Hepatocyte (in vitro differentiated cells): ENCODE data around the gene TYRP1. TPM values are rescaled to one million over a fixed set of nuclear protein-coding genes. Genes with fewer than 3 reads are reported as not detected.

Experiments
- DNase-seq: peaks from one replicate; pipeline ENCODE4 v3.0.0-alpha.2; 2016; ENCODE audit warnings: low spot score
- H2AFZ ChIP-seq: fragments of 200-600 bp; sonication (generic); 2 replicates; pipeline ENCODE4 v1.6.0; 2016; ENCODE audit warnings: antibody characterized with exemption, mild to moderate bottlenecking
- H3K27ac ChIP-seq: fragments of 200-600 bp; sonication (generic); 2 replicates; pipeline ENCODE4 v1.5.1; 2016; ENCODE audit warnings: mild to moderate bottlenecking
- H3K27me3 ChIP-seq: fragments of 200-600 bp; sonication (generic); 2 replicates; pipeline ENCODE4 v1.6.1; 2016
- H3K36me3 ChIP-seq: fragments of 200-600 bp; sonication (generic); replicated peaks from 2 replicates; pipeline ENCODE4 v1.5.1; 2016; ENCODE audit warnings: low read depth; ENCODE audit not compliant: insufficient read depth
- H3K4me1 ChIP-seq: fragments of 200-600 bp; sonication (generic); 2 replicates; pipeline ENCODE4 v1.5.1; 2016; ENCODE audit warnings: mild to moderate bottlenecking, moderate library complexity; ENCODE audit not compliant: insufficient read depth
- H3K4me2 ChIP-seq: fragments of 200-600 bp; sonication (generic); 2 replicates; pipeline ENCODE4 v1.6.0; 2016
- H3K4me3 ChIP-seq: fragments of 200-600 bp; sonication (generic); 2 replicates; pipeline ENCODE4 v1.5.1; 2016; ENCODE audit warnings: mild to moderate bottlenecking
- H3K79me2 ChIP-seq: fragments of 200-600 bp; sonication (generic); 2 replicates; pipeline ENCODE4 v1.6.0; 2017; ENCODE audit warnings: mild to moderate bottlenecking
- H3K9me2 ChIP-seq: fragments of 200-600 bp; sonication (generic); replicated peaks from 2 replicates; pipeline ENCODE4 v1.6.0; 2017; ENCODE audit warnings: mild to moderate bottlenecking; ENCODE audit not compliant: insufficient read depth
- H3K9me3 ChIP-seq: fragments of 200-600 bp; sonication (generic); 2 replicates; pipeline ENCODE4 v1.5.1; 2016; ENCODE audit warnings: low read depth, mild to moderate bottlenecking
- H4K20me1 ChIP-seq: fragments of 200-600 bp; sonication (generic); 2 replicates; pipeline ENCODE4 v1.6.0; 2016; ENCODE audit warnings: mild to moderate bottlenecking; ENCODE audit not compliant: insufficient read depth, poor library complexity, severe bottlenecking
- CTCF ChIP-seq: fragments of 200-600 bp; sonication (generic); IDR thresholded peaks from 2 replicates; pipeline ENCODE4 v1.5.1; 2016; ENCODE audit warnings: antibody characterized with exemption, mild to moderate bottlenecking; ENCODE audit not compliant: poor library complexity
- EZH2 ChIP-seq: fragments of 200-600 bp; sonication (generic); IDR thresholded peaks from 2 replicates; pipeline ENCODE4 v1.6.1; 2016; ENCODE audit warnings: antibody characterized with exemption, mild to moderate bottlenecking, borderline replicate concordance
- EZH2phosphoT487 ChIP-seq: fragments of 200-600 bp; sonication (generic); IDR thresholded peaks from one replicate; pipeline ENCODE4 v1.6.1; 2018; ENCODE audit warnings: antibody characterized with exemption, mild to moderate bottlenecking, low read depth, moderate library complexity; ENCODE audit not compliant: unreplicated experiment, severe bottlenecking
- WGBS: methylation state at CpG from one replicate; pipeline ENCODE4 v1.1.6; 2016; ENCODE audit warnings: low lambda C conversion rate; ENCODE audit errors: missing lambda C conversion rate; 5-methylcytosine and 5-hydroxymethylcytosine counted together
- polyA plus RNA-seq: library from polyadenylated mRNA; unstranded; fragments of >200 nt; fragmentation: Nextera tagmentation; extraction: Ambion mirVana; gene quantifications from 2 replicates; pipeline ENCODE4 v1.2.1, GENCODE V29; 2016
- total RNA-seq: library from RNA; depleted of rRNA; stranded (reverse); fragments of >200 nt; gene quantifications from 2 replicates; pipeline ENCODE4 v1.2.3, GENCODE V29; 2014

TYRP1 gene
- total RNA-seq, result 6.4 and 6.5 TPM in 2 replicates
- polyA plus RNA-seq, result 8.6 and 10.3 TPM in 2 replicates

GRCh38 chr9:12693141-12693540, at the start of gene TYRP1:
TYRP1 (plus strand) TSS chr9:12693385; CDS start chr9:12693997, 612 bp downstream.
- Histone ChIP-seq H3K4me1 (no peaks in the 10 kb centered on the region), H3K36me3 (no peaks in the 10 kb centered on the region), H3K27me3 (no peaks in the 10 kb centered on the region), H3K9me3 (no peaks in the 10 kb centered on the region), H4K20me1 (no peaks in the 10 kb centered on the region), H3K79me2 (no peaks in the 10 kb centered on the region), H3K4me2 (no peak within 1 kb of the TSS), H3K9me2 (no peaks in the 10 kb centered on the region), H3K27ac (no peak within 1 kb of the TSS), H3K4me3 (no peak within 1 kb of the TSS), H2AFZ (no peak within 1 kb of the TSS)
- no peak for TF ChIP-seq EZH2phosphoT487
- no peak for TF ChIP-seq EZH2
- TF ChIP-seq CTCF, result no peak
- DNase-seq, result no peak
- 89% methylated on average over 3 of the region's 3 CpGs for WGBS

- Histone ChIP-seq H3K4me3 (no peak overlapping the region), H3K4me1 (no peaks in the 10 kb centered on the region), H3K4me2 (no peak overlapping the region), H3K27me3 (no peaks in the 10 kb centered on the region), H2AFZ (no peak overlapping the region), H4K20me1 (no peaks in the 10 kb centered on the region), H3K79me2 (no peaks in the 10 kb centered on the region), H3K36me3 (no peaks in the 10 kb centered on the region), H3K9me3 (no peaks in the 10 kb centered on the region), H3K27ac (no peak overlapping the region), H3K9me2 (no peaks in the 10 kb centered on the region)
- TF ChIP-seq EZH2phosphoT487 (no peak), CTCF (no peak), EZH2 (no peak)
- DNase-seq, result no peak
Measured at GRCh38 chr9:12643686-12644085, 49.5 kb upstream of the TYRP1 start.

- Histone ChIP-seq H4K20me1 (no peaks in the 10 kb centered on the region), H3K9me2 (no peaks in the 10 kb centered on the region), H3K27ac (no peak overlapping the region), H3K36me3 (no peaks in the 10 kb centered on the region), H3K4me3 (no peak overlapping the region), H3K27me3 (no peaks in the 10 kb centered on the region), H3K9me3 (no peaks in the 10 kb centered on the region), H2AFZ (peak overlapping the region; percentile 38), H3K4me1 (no peaks in the 10 kb centered on the region), H3K79me2 (no peaks in the 10 kb centered on the region), H3K4me2 (peak overlapping the region; percentile 20)
- TF ChIP-seq EZH2 (no peak), EZH2phosphoT487 (no peak), CTCF (no peak)
- no peak for DNase-seq
- WGBS, result 33% methylated on average over 1 of the region's 1 CpG
Measured at GRCh38 chr9:12648925-12649324, 44.3 kb upstream of the TYRP1 start.

- Histone ChIP-seq H3K9me3 (no peaks in the 10 kb centered on the region), H3K27me3 (no peaks in the 10 kb centered on the region), H4K20me1 (no peaks in the 10 kb centered on the region), H3K9me2 (no peaks in the 10 kb centered on the region), H3K4me2 (no peak overlapping the region), H3K36me3 (no peaks in the 10 kb centered on the region), H3K4me1 (no peaks in the 10 kb centered on the region), H3K27ac (no peak overlapping the region), H2AFZ (no peak overlapping the region), H3K4me3 (no peak overlapping the region), H3K79me2 (no peaks in the 10 kb centered on the region)
- DNase-seq, result no peak
- TF ChIP-seq EZH2 (no peak), EZH2phosphoT487 (no peak), CTCF (no peak)
Measured at GRCh38 chr9:12651125-12651524, 42.1 kb upstream of the TYRP1 start.
